SK-N-SH (cell line): ENCODE measurements around the gene TOR2A.

Experiments used
- EZH2phosphoT487 ChIP-seq: fragments of 200-600 bp; sonication (generic); IDR thresholded peaks from 2 replicates; pipeline ENCODE4 v1.6.1; 2017; ENCODE audit warnings: low read depth, mixed run types, mild to moderate bottlenecking, antibody characterized with exemption, moderate library complexity, borderline replicate concordance
- POLR2AphosphoS5 ChIP-seq: IDR thresholded peaks from 2 replicates; pipeline ENCODE4 v1.6.1; 2012; ENCODE audit warnings: low read depth, low read length

DNA sequence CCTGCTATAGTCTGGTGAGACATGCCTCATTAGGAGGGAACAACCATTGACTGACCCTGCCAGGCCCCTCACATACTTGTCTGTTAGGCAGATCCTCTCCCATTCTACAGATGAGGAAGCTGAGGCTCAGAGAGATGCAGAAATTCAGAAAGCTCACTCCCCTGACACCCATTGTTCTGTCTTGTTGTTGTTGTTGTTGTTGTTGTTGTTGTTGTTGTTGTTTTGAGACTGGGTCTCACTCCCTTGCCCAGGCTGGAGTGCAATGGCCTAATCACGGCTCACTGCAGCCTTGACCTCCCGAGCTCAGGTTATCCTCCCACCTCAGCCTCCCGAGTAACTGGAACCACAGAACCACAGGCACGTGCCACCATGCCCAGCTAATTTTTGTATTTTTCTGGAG lies 41.4 kb downstream of the TOR2A start:
- TF ChIP-seq POLR2AphosphoS5, result no peak
- no peak for TF ChIP-seq EZH2phosphoT487
